HuH-7.5 (cell line): ENCODE results near the gene C17orf67.

ENCODE experiments used
- DNase-seq: peaks from one replicate; pipeline ENCODE4 v3.0.0; 2011; ENCODE audit warnings: low spot score

Gene C17orf67

GRCh38 chr17:56833809-56834379 lies at the start of gene C17orf67, which contains the start of gene DGKE:
Gene C17orf67, minus strand, starts transcription at chr17:56833920. Its CDS starts 18,110 bp downstream, at chr17:56815810.
Gene DGKE, plus strand, starts transcription at chr17:56834151. Its CDS starts 645 bp downstream, at chr17:56834796.
- DNase-seq, result peak; percentile 88

- no peak for DNase-seq
Observed at GRCh38 chr17:56881685-56882295, 48.1 kb upstream of the C17orf67 start.

GRCh38 chr17:56880571-56880970 lies 46.9 kb upstream of the C17orf67 start:
- no peak for DNase-seq

GRCh38 chr17:56880133-56880532 lies 46.4 kb upstream of the C17orf67 start:
- DNase-seq, result no peak

- DNase-seq, result no peak
Observed at GRCh38 chr17:56879280-56879679, 45.6 kb upstream of the C17orf67 start.

GRCh38 chr17:56876766-56877179 lies 43.1 kb upstream of the C17orf67 start:
- no peak for DNase-seq

GRCh38 chr17:56870081-56870651 lies 36.4 kb upstream of the C17orf67 start:
- DNase-seq, result no peak

- DNase-seq, result no peak
Observed at GRCh38 chr17:56868716-56869115, 35.0 kb upstream of the C17orf67 start.

- DNase-seq, result no peak
Observed at GRCh38 chr17:56867948-56868376, 34.2 kb upstream of the C17orf67 start.

GRCh38 chr17:56866496-56866895 lies 32.8 kb upstream of the C17orf67 start:
- no peak for DNase-seq

GRCh38 chr17:56866076-56866475 lies 32.4 kb upstream of the C17orf67 start:
- DNase-seq, result no peak

- no peak for DNase-seq
Observed at GRCh38 chr17:56863974-56864373, 30.3 kb upstream of the C17orf67 start.

- DNase-seq, result no peak
Observed at GRCh38 chr17:56861899-56862298, 28.2 kb upstream of the C17orf67 start.

- no peak for DNase-seq
Observed at GRCh38 chr17:56851008-56851407, 17.3 kb upstream of the C17orf67 start.

GRCh38 chr17:56850591-56850990 lies 16.9 kb upstream of the C17orf67 start:
- no peak for DNase-seq

- DNase-seq, result no peak
Observed at GRCh38 chr17:56849131-56849530, 15.4 kb upstream of the C17orf67 start.

GRCh38 chr17:56847106-56847505 lies 13.4 kb upstream of the C17orf67 start:
- no peak for DNase-seq

GRCh38 chr17:56845934-56846333 lies 12.2 kb upstream of the C17orf67 start:
- DNase-seq, result no peak

GRCh38 chr17:56842577-56842976 lies 8.9 kb upstream of the C17orf67 start:
- no peak for DNase-seq

- no peak for DNase-seq
Observed at GRCh38 chr17:56838687-56839086, 5.0 kb upstream of the C17orf67 start.

GRCh38 chr17:56835264-56835585 lies 1.5 kb upstream of the C17orf67 start:
- DNase-seq, result no peak

- no peak for DNase-seq
Observed at GRCh38 chr17:56834380-56835263, 902 bp upstream of the C17orf67 start.
